Measurements from ENCODE around the gene WDR46. TPM values are rescaled to one million over a fixed set of nuclear protein-coding genes. Genes with fewer than 3 reads are reported as not detected.

Gene WDR46
- total RNA-seq, 4 donors from 2014 or later = 25.0 to 87.2 (median 55.8) TPM

DNA sequence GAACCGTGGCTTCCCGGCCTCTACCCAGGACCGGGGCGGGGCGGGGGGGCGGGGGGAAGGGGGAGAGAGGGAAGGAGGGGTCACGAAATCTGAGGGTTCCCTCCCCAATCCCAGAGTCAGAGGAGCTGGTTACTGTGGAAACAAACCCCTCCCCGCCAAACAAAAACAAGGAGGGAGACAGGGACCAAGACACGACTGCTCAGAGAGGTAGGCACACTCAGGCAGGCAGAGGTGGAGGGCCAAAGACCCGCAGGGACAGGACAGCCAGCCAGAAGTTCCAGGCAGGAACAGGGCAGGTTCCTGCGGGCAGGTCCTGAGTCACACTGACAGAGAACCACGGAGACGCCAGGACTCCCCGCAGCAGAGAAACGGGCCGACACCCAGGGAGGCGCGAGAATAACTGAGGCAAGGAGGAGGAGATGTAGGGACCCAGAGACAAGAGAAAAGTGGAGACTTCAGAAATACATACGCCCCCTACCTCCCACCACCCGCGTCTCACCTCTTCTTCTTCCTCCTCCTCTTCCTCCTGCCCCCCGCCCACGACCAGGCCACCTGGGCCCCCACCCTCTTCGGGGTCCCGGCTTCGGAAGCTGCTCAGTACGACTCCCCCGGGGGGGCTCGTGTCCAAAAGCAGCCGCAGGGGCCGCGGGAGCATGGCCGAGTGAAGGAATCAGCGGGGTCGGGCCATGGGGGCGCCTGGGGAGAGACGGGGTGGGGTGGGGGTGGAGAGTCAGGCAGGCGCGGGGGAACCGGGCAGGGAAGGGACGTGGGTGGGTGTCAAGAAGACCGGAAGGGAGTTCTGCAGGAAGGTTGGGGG lies 9.1 kb upstream of the WDR46 start:
- H3K27ac ChIP-seq = peak overlapping the region; percentile 97 to 99 (median 98)
- H3K4me3 ChIP-seq = peak overlapping the region; percentile 63 to 90 (median 87)
- peak; percentile 82 for DNase-seq
- TF ChIP-seq POLR2AphosphoS5 (IDR thresholded peaks at IDR 0.05) = peak; percentile 42 to 76 (median 59)
- TF ChIP-seq EP300 (IDR thresholded peaks at IDR 0.05; ENCODE audit: low read depth) = no peak
- TF ChIP-seq POLR2A (IDR thresholded peaks at IDR 0.05) = peak; percentile 59
- H3K4me1 ChIP-seq = peaks cover 10 to 33% (median 23%) of the 10 kb centered on the region in 4 donors
- H3K9me3 ChIP-seq = no peaks in the 10 kb centered on the region
- H3K36me3 ChIP-seq = no peaks in the 10 kb centered on the region
- H3K27me3 ChIP-seq = no peaks in the 10 kb centered on the region
- intact Hi-C loops (cut with DNase I; ENCODE audit: low total_unique reads) = no loop called here
- in situ Hi-C loops (cut with MboI; ENCODE audit: low pct_ligation_motif_present in 1 of 4, low pct_unique_long_range_greater_than_20kb in 1 of 4, low sequenced_read_pairs in 3 of 4) = no loop called here
- WGBS, 2 donors (ENCODE audit: low coverage in 1 of 2) = 1 to 5% methylated on average over 3 to 42 of the region's 42 CpGs

- in situ Hi-C loops (cut with MboI; ENCODE audit: low pct_ligation_motif_present in 1 of 4, low pct_unique_long_range_greater_than_20kb in 1 of 4, low sequenced_read_pairs in 3 of 4) (no loop called here), intact Hi-C loops (cut with DNase I; ENCODE audit: low total_unique reads) (no loop called here)
- no peaks in the 10 kb centered on the region for H3K27me3 ChIP-seq
- peak overlapping the region; percentile 97 to 99 (median 98) for H3K27ac ChIP-seq
- WGBS, 2 donors (ENCODE audit: low coverage in 1 of 2) = 9% methylated on average over 16 of the region's 16 CpGs; no CpG with 5 or more reads in 1 of the 2 donors
- no peaks in the 10 kb centered on the region for H3K9me3 ChIP-seq
- H3K4me3 ChIP-seq = peak overlapping the region; percentile 17 to 88 (median 74)
- H3K36me3 ChIP-seq = no peaks in the 10 kb centered on the region
- peak; percentile 70 for DNase-seq
- TF ChIP-seq CTCF (IDR thresholded peaks at IDR 0.05) = no peak
- no peak for TF ChIP-seq POLR2AphosphoS5 (IDR thresholded peaks at IDR 0.05)
- TF ChIP-seq POLR2A (IDR thresholded peaks at IDR 0.05) = no peak
- TF ChIP-seq EP300 (IDR thresholded peaks at IDR 0.05; ENCODE audit: low read depth) = no peak
- peaks cover 10 to 33% (median 23%) of the 10 kb centered on the region in 4 donors for H3K4me1 ChIP-seq
These were observed 8.4 kb upstream of the WDR46 start for GRCh38 chr6:33297406-33297955.

- WGBS, 2 donors (ENCODE audit: low coverage in 1 of 2) = 65% methylated on average over 12 of the region's 12 CpGs; no CpG with 5 or more reads in 1 of the 2 donors
- H3K4me3 ChIP-seq = peak overlapping the region in 3 of 4 donors; percentile 63 to 88 (median 86)
- in situ Hi-C loops (cut with MboI; ENCODE audit: low pct_ligation_motif_present in 1 of 4, low pct_unique_long_range_greater_than_20kb in 1 of 4, low sequenced_read_pairs in 3 of 4) (no loop called here), intact Hi-C loops (cut with DNase I; ENCODE audit: low total_unique reads) (no loop called here)
- TF ChIP-seq EP300 (IDR thresholded peaks at IDR 0.05; ENCODE audit: low read depth) (no peak), CTCF (IDR thresholded peaks at IDR 0.05) (no peak), POLR2AphosphoS5 (IDR thresholded peaks at IDR 0.05) (no peak), POLR2A (IDR thresholded peaks at IDR 0.05) (no peak)
- DNase-seq = no peak
- no peaks in the 10 kb centered on the region for H3K27me3 ChIP-seq
- peak overlapping the region; percentile 97 to 99 (median 98) for H3K27ac ChIP-seq
- peaks cover 0 to 3% (median 0%) of the 10 kb centered on the region in 4 donors for H3K36me3 ChIP-seq
- no peaks in the 10 kb centered on the region for H3K9me3 ChIP-seq
- H3K4me1 ChIP-seq = peaks cover 10 to 33% (median 23%) of the 10 kb centered on the region in 4 donors
These were observed 7.9 kb upstream of the WDR46 start for GRCh38 chr6:33296797-33297405.

- Histone ChIP-seq H3K27me3 (no peaks in the 10 kb centered on the region), H3K4me3 (no peak overlapping the region), H3K36me3 (peaks cover 0 to 8% (median 0%) of the 10 kb centered on the region in 4 donors), H3K4me1 (peaks cover 10 to 27% (median 22%) of the 10 kb centered on the region in 4 donors), H3K9me3 (no peaks in the 10 kb centered on the region), H3K27ac (no peak overlapping the region)
- TF ChIP-seq POLR2A (IDR thresholded peaks at IDR 0.05) (no peak), POLR2AphosphoS5 (IDR thresholded peaks at IDR 0.05) (no peak), EP300 (IDR thresholded peaks at IDR 0.05; ENCODE audit: low read depth) (no peak), CTCF (IDR thresholded peaks at IDR 0.05) (no peak)
- intact Hi-C loops (cut with DNase I; ENCODE audit: low total_unique reads) = no loop called here
- no peak for DNase-seq
- in situ Hi-C loops (cut with MboI; ENCODE audit: low pct_ligation_motif_present in 1 of 4, low pct_unique_long_range_greater_than_20kb in 1 of 4, low sequenced_read_pairs in 3 of 4) = no loop called here
- 80 to 88% methylated on average over 5 to 15 of the region's 15 CpGs for WGBS, 2 donors (ENCODE audit: low coverage in 1 of 2)
These were observed 6.8 kb upstream of the WDR46 start for GRCh38 chr6:33295621-33296369.
